ENCODE data around the gene TMEM14C.
A peak's percentile ranks its signal among the peaks of the same experiment; 100 is the strongest.

The TMEM14C gene

GRCh38 chr6:10722820-10723566, at the start of gene TMEM14C:
Gene TMEM14C, plus strand, starts transcription at chr6:10723070. Its CDS starts 1,544 bp downstream, at chr6:10724614.
- TF ChIP-seq CTCF (IDR thresholded peaks at IDR 0.05; ENCODE audit: low read length) = no peak
- no peak for TF ChIP-seq EZH2 (optimal IDR thresholded peaks at IDR 0.05; ENCODE audit: low read depth, low read length)
- TF ChIP-seq EZH2phosphoT487 (IDR thresholded peaks at IDR 0.05; ENCODE audit: low read length) = no peak
- no peaks in the 10 kb centered on the region for H3K79me2 ChIP-seq (ENCODE audit: low read length)
- H4K20me1 ChIP-seq (ENCODE audit: insufficient read depth, low read length) = no peaks in the 10 kb centered on the region
- peak; percentile 91 for DNase-seq
- H3K4me3 ChIP-seq (ENCODE audit: low read length) = peak within 1 kb of the TSS; percentile 68
- H3K9ac ChIP-seq (ENCODE audit: low read length) = peak within 1 kb of the TSS; percentile 65
- H3F3A ChIP-seq (ENCODE audit: insufficient read depth, low read length) = peaks cover 14% of the 10 kb centered on the region; the same call in 1 of the 2 replicates
- no peaks in the 10 kb centered on the region for H3K36me3 ChIP-seq (replicated peaks; ENCODE audit: insufficient read depth, low read length)
- no peaks in the 10 kb centered on the region for H3K9me3 ChIP-seq (replicated peaks; ENCODE audit: insufficient read depth, low read length)
- no peaks in the 10 kb centered on the region for H3K27me3 ChIP-seq (replicated peaks; ENCODE audit: insufficient read depth, low read length)
- H3K4me2 ChIP-seq (ENCODE audit: low read depth, low read length) = peak within 1 kb of the TSS; percentile 98
- peak within 1 kb of the TSS; percentile 79 for H2AFZ ChIP-seq (ENCODE audit: low read length)
- no peaks in the 10 kb centered on the region; the same call in 1 of the 2 replicates for H3K4me1 ChIP-seq (ENCODE audit: low read length)
- H3K27ac ChIP-seq (ENCODE audit: low read length) = peak within 1 kb of the TSS; percentile 63; the same call in 1 of the 2 replicates
- no peaks in the 10 kb centered on the region for H3K9me2 ChIP-seq (replicated peaks; ENCODE audit: insufficient read depth, low read length)

GRCh38 chr6:10676403-10676802, 46.5 kb upstream of the TMEM14C start:
- no peaks in the 10 kb centered on the region for H3F3A ChIP-seq (ENCODE audit: insufficient read depth, low read length)
- H3K27me3 ChIP-seq (replicated peaks; ENCODE audit: insufficient read depth, low read length) = no peaks in the 10 kb centered on the region
- H3K4me3 ChIP-seq (ENCODE audit: low read length) = no peak overlapping the region
- H3K4me2 ChIP-seq (ENCODE audit: low read depth, low read length) = no peak overlapping the region
- no peak for DNase-seq
- H3K9me3 ChIP-seq (replicated peaks; ENCODE audit: insufficient read depth, low read length) = no peaks in the 10 kb centered on the region
- H3K9me2 ChIP-seq (replicated peaks; ENCODE audit: insufficient read depth, low read length) = no peaks in the 10 kb centered on the region
- no peak overlapping the region for H3K27ac ChIP-seq (ENCODE audit: low read length)
- no peak overlapping the region for H3K9ac ChIP-seq (ENCODE audit: low read length)
- H3K79me2 ChIP-seq (ENCODE audit: low read length) = no peaks in the 10 kb centered on the region
- TF ChIP-seq EZH2phosphoT487 (IDR thresholded peaks at IDR 0.05; ENCODE audit: low read length) (no peak), EZH2 (optimal IDR thresholded peaks at IDR 0.05; ENCODE audit: low read depth, low read length) (no peak), CTCF (IDR thresholded peaks at IDR 0.05; ENCODE audit: low read length) (no peak)
- H4K20me1 ChIP-seq (ENCODE audit: insufficient read depth, low read length) = no peaks in the 10 kb centered on the region
- no peaks in the 10 kb centered on the region for H3K4me1 ChIP-seq (ENCODE audit: low read length)
- no peaks in the 10 kb centered on the region for H3K36me3 ChIP-seq (replicated peaks; ENCODE audit: insufficient read depth, low read length)
- no peak overlapping the region for H2AFZ ChIP-seq (ENCODE audit: low read length)

DNA sequence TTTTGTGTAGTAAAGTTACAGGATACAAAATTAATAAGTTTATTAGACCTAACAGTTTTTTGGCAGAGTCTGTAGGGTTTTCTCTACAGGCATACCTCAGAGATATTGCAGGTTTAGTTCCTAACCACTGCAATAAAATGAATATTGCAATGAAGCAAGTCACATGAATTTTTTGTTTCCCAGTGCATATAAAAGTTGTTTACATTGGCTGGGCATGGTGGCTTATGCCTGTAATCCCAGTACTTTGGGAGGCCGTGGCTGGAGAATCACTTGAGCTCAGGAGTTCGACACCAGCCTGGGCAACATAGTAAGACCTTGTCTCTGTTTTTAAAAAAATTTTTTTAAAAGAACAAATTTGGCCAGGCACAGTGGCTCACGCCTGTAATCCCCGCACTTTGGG, 44.4 kb upstream of the TMEM14C start:
- H2AFZ ChIP-seq (ENCODE audit: low read length) = no peak overlapping the region
- H3K9ac ChIP-seq (ENCODE audit: low read length) = no peak overlapping the region
- H3K27me3 ChIP-seq (replicated peaks; ENCODE audit: insufficient read depth, low read length) = no peaks in the 10 kb centered on the region
- no peaks in the 10 kb centered on the region for H3K36me3 ChIP-seq (replicated peaks; ENCODE audit: insufficient read depth, low read length)
- TF ChIP-seq EZH2 (optimal IDR thresholded peaks at IDR 0.05; ENCODE audit: low read depth, low read length) (no peak), CTCF (IDR thresholded peaks at IDR 0.05; ENCODE audit: low read length) (no peak), EZH2phosphoT487 (IDR thresholded peaks at IDR 0.05; ENCODE audit: low read length) (no peak)
- H3K27ac ChIP-seq (ENCODE audit: low read length) = no peak overlapping the region
- H3K9me2 ChIP-seq (replicated peaks; ENCODE audit: insufficient read depth, low read length) = no peaks in the 10 kb centered on the region
- H3F3A ChIP-seq (ENCODE audit: insufficient read depth, low read length) = no peaks in the 10 kb centered on the region
- H3K79me2 ChIP-seq (ENCODE audit: low read length) = no peaks in the 10 kb centered on the region
- no peaks in the 10 kb centered on the region for H3K4me1 ChIP-seq (ENCODE audit: low read length)
- no peak overlapping the region for H3K4me2 ChIP-seq (ENCODE audit: low read depth, low read length)
- no peak for DNase-seq
- no peaks in the 10 kb centered on the region for H3K9me3 ChIP-seq (replicated peaks; ENCODE audit: insufficient read depth, low read length)
- H3K4me3 ChIP-seq (ENCODE audit: low read length) = no peak overlapping the region
- no peaks in the 10 kb centered on the region for H4K20me1 ChIP-seq (ENCODE audit: insufficient read depth, low read length)
